ENCODE results near the gene CAPN5. TPM values are rescaled to one million over a fixed set of nuclear protein-coding genes. Genes with fewer than 3 reads are reported as not detected.

The CAPN5 gene
- total RNA-seq, 1 experiment from 2014 or later = 17.3 TPM

DNA sequence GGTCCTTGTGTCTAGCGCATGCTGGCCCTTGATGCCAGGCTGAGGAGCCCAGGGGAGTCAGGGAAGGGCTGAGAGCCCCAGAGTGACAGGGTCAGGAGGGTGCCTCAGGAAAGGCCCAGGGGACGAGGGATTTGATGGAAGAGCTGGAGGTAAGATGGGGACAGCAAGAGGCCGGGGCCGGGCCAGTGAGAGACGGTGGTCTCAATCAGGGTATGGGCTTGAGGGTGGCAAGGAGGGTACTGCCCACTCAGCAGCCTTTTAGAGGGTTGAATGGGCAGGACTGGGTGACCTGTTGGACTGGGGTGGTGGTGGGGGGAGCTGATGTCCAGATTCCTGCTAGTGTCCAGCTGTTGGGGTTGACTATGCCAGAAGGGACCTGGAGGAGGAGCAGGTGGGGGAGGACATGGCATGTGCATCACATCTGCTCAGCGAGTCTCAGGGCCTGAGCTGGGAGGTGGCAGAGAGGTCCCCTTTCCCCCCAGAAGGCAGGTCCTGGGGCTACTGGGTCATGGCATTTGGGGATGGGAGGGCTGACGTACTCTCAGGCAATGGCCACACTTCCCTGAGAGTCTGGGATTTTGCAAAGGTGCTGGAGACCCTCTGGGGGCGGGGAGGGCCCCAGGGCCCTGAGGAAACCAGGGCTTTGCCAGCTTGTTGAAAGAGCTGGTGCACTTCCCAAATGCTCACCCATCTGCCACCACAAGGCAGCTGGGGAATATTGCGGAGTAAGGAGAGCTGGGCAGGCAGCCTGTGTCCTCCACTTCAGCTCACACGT is 79.7 kb downstream of the CAPN5 start:
- in situ Hi-C loops (cut with HindIII; ENCODE audit: low pct_unique_long_range_greater_than_20kb, low sequenced_read_pairs) (loop anchor here (10.0 kb wide), 1 partner anchor 82 kb away; the partner anchor contains the start of gene CAPN5), intact Hi-C loops (cut with micrococcal nuclease; ENCODE audit: unreplicated experiment) (no loop called here)
- Histone ChIP-seq H3K4me3 (ENCODE audit: low read depth in 2 of 2, low read length in 2 of 2) (no peak overlapping the region), H3K36me3 (ENCODE audit: control insufficient read depth, insufficient read depth, low read length) (no peaks in the 10 kb centered on the region), H3K27me3 (ENCODE audit: control insufficient read depth, insufficient read depth, low read length) (no peaks in the 10 kb centered on the region), H3K4me1 (ENCODE audit: control insufficient read depth, insufficient read depth, low read length) (no peaks in the 10 kb centered on the region), H3K9me3 (ENCODE audit: control insufficient read depth, insufficient read depth, low read depth, low read length) (no peaks in the 10 kb centered on the region), H3K27ac (ENCODE audit: low read length) (no peak overlapping the region)
- CTCF ChIA-PET = no interaction called here
- no TSS peak for BruUV-seq (replicated peaks)
- POLR2A ChIA-PET = no interaction called here
- no peak for DNase-seq (ENCODE audit: low read depth, low spot score)
- no peak for ATAC-seq
- TF ChIP-seq POLR2AphosphoS5 (IDR thresholded peaks at IDR 0.05; ENCODE audit: low read depth, low read length) = no peak
- no peak for TF ChIP-seq SIN3A (IDR thresholded peaks at IDR 0.05; ENCODE audit: borderline replicate concordance, insufficient read depth, low read depth, low read length)
- TF ChIP-seq, protein P1, sequence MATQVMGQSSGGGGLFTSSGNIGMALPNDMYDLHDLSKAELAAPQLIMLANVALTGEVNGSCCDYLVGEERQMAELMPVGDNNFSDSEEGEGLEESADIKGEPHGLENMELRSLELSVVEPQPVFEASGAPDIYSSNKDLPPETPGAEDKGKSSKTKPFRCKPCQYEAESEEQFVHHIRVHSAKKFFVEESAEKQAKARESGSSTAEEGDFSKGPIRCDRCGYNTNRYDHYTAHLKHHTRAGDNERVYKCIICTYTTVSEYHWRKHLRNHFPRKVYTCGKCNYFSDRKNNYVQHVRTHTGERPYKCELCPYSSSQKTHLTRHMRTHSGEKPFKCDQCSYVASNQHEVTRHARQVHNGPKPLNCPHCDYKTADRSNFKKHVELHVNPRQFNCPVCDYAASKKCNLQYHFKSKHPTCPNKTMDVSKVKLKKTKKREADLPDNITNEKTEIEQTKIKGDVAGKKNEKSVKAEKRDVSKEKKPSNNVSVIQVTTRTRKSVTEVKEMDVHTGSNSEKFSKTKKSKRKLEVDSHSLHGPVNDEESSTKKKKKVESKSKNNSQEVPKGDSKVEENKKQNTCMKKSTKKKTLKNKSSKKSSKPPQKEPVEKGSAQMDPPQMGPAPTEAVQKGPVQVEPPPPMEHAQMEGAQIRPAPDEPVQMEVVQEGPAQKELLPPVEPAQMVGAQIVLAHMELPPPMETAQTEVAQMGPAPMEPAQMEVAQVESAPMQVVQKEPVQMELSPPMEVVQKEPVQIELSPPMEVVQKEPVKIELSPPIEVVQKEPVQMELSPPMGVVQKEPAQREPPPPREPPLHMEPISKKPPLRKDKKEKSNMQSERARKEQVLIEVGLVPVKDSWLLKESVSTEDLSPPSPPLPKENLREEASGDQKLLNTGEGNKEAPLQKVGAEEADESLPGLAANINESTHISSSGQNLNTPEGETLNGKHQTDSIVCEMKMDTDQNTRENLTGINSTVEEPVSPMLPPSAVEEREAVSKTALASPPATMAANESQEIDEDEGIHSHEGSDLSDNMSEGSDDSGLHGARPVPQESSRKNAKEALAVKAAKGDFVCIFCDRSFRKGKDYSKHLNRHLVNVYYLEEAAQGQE (IDR thresholded peaks at IDR 0.05; ENCODE audit: insufficient read depth in 1 of 2, low read depth in 2 of 2, low read length in 1 of 2) = no peak
- TF ChIP-seq, protein P2, sequence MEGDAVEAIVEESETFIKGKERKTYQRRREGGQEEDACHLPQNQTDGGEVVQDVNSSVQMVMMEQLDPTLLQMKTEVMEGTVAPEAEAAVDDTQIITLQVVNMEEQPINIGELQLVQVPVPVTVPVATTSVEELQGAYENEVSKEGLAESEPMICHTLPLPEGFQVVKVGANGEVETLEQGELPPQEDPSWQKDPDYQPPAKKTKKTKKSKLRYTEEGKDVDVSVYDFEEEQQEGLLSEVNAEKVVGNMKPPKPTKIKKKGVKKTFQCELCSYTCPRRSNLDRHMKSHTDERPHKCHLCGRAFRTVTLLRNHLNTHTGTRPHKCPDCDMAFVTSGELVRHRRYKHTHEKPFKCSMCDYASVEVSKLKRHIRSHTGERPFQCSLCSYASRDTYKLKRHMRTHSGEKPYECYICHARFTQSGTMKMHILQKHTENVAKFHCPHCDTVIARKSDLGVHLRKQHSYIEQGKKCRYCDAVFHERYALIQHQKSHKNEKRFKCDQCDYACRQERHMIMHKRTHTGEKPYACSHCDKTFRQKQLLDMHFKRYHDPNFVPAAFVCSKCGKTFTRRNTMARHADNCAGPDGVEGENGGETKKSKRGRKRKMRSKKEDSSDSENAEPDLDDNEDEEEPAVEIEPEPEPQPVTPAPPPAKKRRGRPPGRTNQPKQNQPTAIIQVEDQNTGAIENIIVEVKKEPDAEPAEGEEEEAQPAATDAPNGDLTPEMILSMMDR (IDR thresholded peaks at IDR 0.05) = no peak
- TF ChIP-seq TCF7L2 (IDR thresholded peaks at IDR 0.05; ENCODE audit: low read depth, low read length) = no peak

DNA sequence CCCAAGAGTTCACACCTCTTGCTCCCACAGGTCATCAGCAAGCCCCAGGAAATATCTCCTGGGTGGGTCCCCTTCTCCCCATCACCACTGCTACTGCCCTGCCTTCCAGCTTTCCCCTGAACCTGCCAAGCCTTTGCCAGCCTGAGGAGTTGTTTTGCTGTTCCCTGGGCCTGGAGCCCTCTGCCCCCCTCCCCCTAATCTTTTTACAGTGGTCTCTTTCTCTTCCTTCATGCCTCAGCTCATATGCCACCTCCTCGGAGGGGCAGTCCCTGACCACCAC is 80.2 kb downstream of the CAPN5 start:
- intact Hi-C loops (cut with micrococcal nuclease; ENCODE audit: unreplicated experiment) = no loop called here
- in situ Hi-C loops (cut with HindIII; ENCODE audit: low pct_unique_long_range_greater_than_20kb, low sequenced_read_pairs) = loop anchor here (10.0 kb wide), 1 partner anchor 82 kb away; the partner anchor contains the start of gene CAPN5
- no peak overlapping the region for H3K4me3 ChIP-seq (ENCODE audit: low read depth in 2 of 2, low read length in 2 of 2)
- H3K36me3 ChIP-seq (ENCODE audit: control insufficient read depth, insufficient read depth, low read length) = no peaks in the 10 kb centered on the region
- no peak overlapping the region for H3K27ac ChIP-seq (ENCODE audit: low read length)
- TF ChIP-seq POLR2AphosphoS5 (IDR thresholded peaks at IDR 0.05; ENCODE audit: low read depth, low read length) (no peak), TCF7L2 (IDR thresholded peaks at IDR 0.05; ENCODE audit: low read depth, low read length) (no peak), SIN3A (IDR thresholded peaks at IDR 0.05; ENCODE audit: borderline replicate concordance, insufficient read depth, low read depth, low read length) (no peak)
- TF ChIP-seq, protein P1 (IDR thresholded peaks at IDR 0.05; ENCODE audit: insufficient read depth in 1 of 2, low read depth in 2 of 2, low read length in 1 of 2) = no peak
- TF ChIP-seq, protein P2 (IDR thresholded peaks at IDR 0.05) = no peak
- ATAC-seq (no peak), DNase-seq (ENCODE audit: low read depth, low spot score) (no peak)
- ChIA-PET POLR2A (no interaction called here), CTCF (no interaction called here)
- BruUV-seq (replicated peaks) = no TSS peak
- no peaks in the 10 kb centered on the region for H3K27me3 ChIP-seq (ENCODE audit: control insufficient read depth, insufficient read depth, low read length)
- H3K4me1 ChIP-seq (ENCODE audit: control insufficient read depth, insufficient read depth, low read length) = no peaks in the 10 kb centered on the region
- no peaks in the 10 kb centered on the region for H3K9me3 ChIP-seq (ENCODE audit: control insufficient read depth, insufficient read depth, low read depth, low read length)
